ENCODE data around the gene PROM1.
A peak's percentile ranks its signal among the peaks of the same experiment; 100 is the strongest.

Gene PROM1

DNA sequence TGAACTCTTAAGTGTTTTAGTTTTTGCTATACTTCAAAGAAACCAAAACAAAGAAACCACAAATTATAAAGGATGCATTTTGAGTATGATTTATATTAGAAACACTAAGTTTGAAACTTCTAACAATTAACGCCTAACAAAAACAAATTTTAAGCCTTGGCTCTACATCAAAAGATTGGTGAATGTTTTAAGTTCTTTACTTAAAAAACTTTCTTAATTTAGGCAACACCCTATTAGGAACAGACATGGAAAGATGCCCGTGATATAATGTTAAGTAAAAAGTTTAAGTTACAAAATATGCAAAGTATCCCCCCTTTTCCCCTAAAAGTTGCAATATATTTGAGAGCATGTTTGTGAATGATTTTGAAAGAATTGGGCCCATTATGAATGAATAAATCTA, 21.2 kb downstream of the PROM1 start:
- DNase-seq (ENCODE audit: low read depth in 2 of 2), result no peak

- no peak for DNase-seq (ENCODE audit: low read depth in 2 of 2)
These were observed 27.0 kb downstream of the PROM1 start for GRCh38 chr4:16056681-16057385.

DNA sequence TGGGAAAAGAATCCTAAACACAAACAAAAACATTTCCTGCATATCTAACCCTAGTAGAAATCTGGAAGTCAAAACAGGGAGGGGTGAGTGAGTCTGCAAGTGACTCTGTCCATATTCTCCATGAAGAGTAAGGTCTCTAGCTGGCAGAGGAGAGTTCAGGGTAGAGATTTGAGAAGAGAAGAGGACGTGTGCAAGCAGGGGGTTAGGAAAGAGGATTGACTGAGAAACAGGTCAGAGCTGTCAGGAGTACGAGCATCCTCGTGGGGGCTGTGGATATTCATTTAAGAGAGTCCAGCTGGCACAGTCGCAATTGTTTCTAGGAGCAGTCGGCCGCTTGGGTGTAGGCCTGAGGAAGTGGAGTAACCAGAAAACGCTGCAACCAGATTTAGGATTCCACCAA, 27.9 kb downstream of the PROM1 start:
- DNase-seq (ENCODE audit: low read depth in 2 of 2), result no peak

- DNase-seq (ENCODE audit: low read depth in 2 of 2), result no peak
These were observed 28.4 kb downstream of the PROM1 start for GRCh38 chr4:16055471-16055870.

- no peak for DNase-seq (ENCODE audit: low read depth in 2 of 2)
These were observed 30.9 kb downstream of the PROM1 start for GRCh38 chr4:16052939-16053338.

- no peak for DNase-seq (ENCODE audit: low read depth in 2 of 2)
These were observed 31.8 kb downstream of the PROM1 start for GRCh38 chr4:16051980-16052379.

- no peak for DNase-seq (ENCODE audit: low read depth in 2 of 2)
These were observed 32.7 kb downstream of the PROM1 start for GRCh38 chr4:16051132-16051531.

- DNase-seq (ENCODE audit: low read depth in 2 of 2), result no peak
These were observed 33.2 kb downstream of the PROM1 start for GRCh38 chr4:16050669-16051068.

DNA sequence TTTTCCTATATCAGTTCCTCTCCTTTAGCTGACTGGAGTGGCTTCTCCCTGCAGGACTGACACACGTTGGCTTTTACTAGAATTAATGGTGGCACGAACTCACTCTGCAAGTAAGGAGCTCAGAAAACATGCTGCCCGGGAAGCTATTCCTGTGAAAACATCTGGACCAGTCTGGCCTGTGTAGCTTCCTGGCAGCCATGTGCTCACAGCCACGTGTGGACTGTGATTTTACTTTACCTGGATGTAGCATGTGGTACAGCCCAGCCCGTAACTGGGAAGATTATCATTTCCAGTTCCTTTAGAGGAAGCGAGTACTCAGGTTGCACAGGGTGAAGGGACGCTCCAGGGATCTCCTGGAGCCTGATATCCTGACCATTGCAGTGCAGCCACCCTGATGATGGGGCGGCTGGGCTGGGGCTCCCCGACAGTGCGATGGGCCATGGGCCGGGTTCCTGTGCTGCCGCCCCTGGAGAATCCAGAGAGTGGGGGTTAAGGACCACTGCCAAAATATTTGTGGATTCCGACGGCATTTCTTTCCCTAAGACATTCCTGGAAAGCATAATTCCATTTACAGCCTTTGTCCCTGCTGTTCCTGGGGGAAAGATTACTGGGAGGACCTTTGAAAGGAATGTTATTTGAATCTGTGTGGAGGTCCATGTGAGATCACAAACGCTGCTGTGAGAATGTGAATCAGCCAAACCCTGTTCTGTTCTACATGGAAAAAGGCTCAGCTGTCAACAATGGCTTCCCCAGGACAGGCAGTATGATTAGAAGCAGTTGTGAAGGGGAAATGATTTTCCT, 35.0 kb downstream of the PROM1 start:
- DNase-seq (ENCODE audit: low read depth in 2 of 2), result no peak

GRCh38 chr4:16045687-16046086, 38.1 kb downstream of the PROM1 start:
- no peak for DNase-seq (ENCODE audit: low read depth in 2 of 2)

DNA sequence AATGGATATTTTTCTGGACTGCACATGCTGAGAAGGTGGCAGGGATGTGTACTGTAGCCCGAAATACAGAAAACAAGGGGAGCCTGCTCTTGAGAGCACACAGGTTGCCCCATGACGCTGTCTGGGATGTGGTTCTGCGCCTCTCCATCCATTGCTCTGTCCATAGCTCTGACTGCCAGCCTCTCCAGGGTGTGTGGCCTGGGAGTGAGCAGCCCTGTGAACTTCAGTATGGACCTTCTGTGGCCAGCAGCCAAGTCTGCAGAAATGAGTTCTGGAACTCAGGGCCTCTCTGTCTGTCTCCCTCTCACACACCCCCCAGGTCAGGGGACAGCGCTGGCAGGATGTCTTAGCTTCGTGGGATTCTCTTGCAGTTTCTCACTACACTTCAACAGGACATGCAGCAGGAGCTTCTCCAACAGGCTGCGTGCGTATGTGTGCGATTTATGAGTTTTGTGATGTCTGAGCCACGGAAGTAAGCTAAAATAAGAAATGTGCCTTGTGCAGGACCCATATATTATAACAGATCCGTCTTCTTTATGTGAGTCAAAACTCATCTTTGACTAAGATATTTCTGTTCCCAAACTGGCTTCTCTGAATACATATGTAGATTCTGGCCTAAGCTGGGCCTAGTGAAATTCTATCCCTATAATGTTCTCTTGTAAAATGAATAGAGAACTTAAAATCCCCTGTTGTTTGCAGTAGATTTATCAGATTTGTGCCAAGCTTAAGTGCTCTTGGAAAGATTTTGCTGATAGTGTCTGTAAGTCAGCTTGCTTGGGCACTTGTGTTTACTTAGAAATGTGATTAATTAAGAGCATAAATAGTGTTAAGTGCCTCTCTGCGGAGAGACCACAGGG, 40.0 kb downstream of the PROM1 start:
- no peak for DNase-seq (ENCODE audit: low read depth in 2 of 2)

DNA sequence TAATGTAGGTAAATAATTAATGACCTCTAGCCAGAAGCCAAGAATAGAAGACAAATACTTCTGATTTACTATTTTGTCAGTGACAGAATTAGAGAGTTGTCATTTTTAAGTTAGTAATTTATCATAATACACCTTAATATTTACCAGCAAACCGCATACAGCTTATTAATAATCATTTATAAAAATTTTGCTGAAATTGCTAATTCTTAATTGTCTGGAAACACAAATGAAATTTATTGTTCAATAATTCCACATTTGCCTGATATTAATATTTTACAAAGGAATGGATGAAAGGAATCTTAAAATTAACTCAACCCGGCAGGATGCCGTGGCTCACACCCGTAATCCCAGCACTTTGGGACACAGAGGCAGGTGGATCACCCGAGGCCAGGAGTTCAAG, 44.7 kb downstream of the PROM1 start:
- DNase-seq (ENCODE audit: low read depth in 2 of 2), result no peak

- DNase-seq (ENCODE audit: low read depth in 2 of 2), result no peak
These were observed 45.9 kb downstream of the PROM1 start for GRCh38 chr4:16037901-16038300.

GRCh38 chr4:16035843-16036242, 48.0 kb downstream of the PROM1 start:
- DNase-seq (ENCODE audit: low read depth in 2 of 2), result no peak

DNA sequence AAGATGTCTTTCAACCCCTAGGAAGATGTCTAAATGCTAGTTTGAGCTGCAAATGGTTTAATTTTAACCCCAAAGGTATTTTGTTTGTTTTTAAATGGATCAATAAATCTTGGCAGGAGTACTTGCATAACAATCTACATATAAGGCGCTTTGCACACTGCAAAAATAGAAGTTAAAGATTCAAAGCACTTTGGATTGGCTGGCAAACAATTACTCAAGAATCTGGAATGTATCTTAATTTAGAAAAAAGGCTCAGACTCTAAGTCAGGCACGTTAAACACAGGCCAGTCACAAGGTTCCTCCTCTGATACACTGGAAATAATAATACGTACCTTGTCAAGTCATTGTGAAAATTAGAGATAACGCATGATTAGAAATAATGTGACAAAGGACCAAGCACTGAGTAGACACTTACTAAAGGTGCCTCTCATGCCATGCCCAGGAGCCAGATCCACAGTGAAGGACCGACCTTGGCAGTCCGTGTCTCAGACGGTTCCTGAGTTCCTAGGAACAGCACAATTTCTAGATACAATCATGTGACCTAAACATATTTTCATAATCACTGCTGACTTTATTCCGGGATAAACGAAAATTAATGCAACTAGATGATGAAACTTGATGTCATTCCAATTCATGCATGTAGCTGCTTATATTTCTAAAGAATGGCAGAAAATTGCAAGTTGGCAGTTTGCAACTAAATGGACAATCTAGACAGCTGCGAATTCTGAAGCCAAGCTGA, 49.6 kb downstream of the PROM1 start:
- no peak for DNase-seq (ENCODE audit: low read depth in 2 of 2)

GRCh38 chr4:16032396-16032770, 51.4 kb downstream of the PROM1 start:
- DNase-seq (ENCODE audit: low read depth in 2 of 2), result no peak

GRCh38 chr4:16031546-16032395, 52.1 kb downstream of the PROM1 start:
- no peak for DNase-seq (ENCODE audit: low read depth in 2 of 2)

GRCh38 chr4:16029886-16030285, 53.9 kb downstream of the PROM1 start:
- DNase-seq (ENCODE audit: low read depth in 2 of 2), result no peak

GRCh38 chr4:16029262-16029661, 54.6 kb downstream of the PROM1 start:
- DNase-seq (ENCODE audit: low read depth in 2 of 2), result peak in 1 of 2 experiments; percentile 54

DNA sequence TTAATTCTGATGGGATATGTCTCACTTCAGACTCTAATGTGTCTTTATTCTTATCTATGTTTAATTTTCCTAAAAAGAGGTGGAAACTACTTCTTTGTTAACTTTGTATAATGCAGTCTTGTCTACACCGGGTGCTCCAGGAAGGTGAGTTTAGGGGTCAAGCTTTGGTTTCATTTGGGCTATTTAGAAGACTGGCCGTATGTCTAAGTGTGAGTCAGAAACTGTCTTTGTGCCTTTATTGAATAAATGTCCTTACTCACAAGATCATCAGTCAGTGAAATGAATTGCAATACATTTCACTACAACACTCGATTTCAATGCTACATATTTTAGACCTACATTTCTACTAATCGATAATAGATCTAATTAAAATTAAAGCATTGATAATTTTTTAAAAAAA, 56.2 kb downstream of the PROM1 start:
- DNase-seq (ENCODE audit: low read depth in 2 of 2), result no peak

GRCh38 chr4:16027114-16027513, 56.7 kb downstream of the PROM1 start:
- DNase-seq (ENCODE audit: low read depth in 2 of 2), result no peak

Measured in fibroblast of skin of left biceps (primary cell).